Measurements from ENCODE around the gene RPS6KA3.

Gene RPS6KA3

GRCh38 chrX:20269848-20270561 is 3.3 kb upstream of the RPS6KA3 start:
- no peaks in the 10 kb centered on the region for H3K27me3 ChIP-seq (ENCODE audit: insufficient read depth, low read length, poor library complexity)
- H2AFZ ChIP-seq (ENCODE audit: low read depth, low read length) = no peak overlapping the region
- DNase-seq = no peak
- no peak overlapping the region for H3K27ac ChIP-seq (ENCODE audit: low read length)
- H3K4me3 ChIP-seq (ENCODE audit: low read depth in 1 of 2, low read length in 2 of 2) = no peak overlapping the region
- H3K4me2 ChIP-seq (ENCODE audit: insufficient read depth, low read length) = no peak overlapping the region
- H3K36me3 ChIP-seq (ENCODE audit: insufficient read depth, low read length) = no peaks in the 10 kb centered on the region
- TF ChIP-seq EZH2 (IDR thresholded peaks at IDR 0.05; ENCODE audit: borderline replicate concordance, low read depth, low read length, severe bottlenecking) (no peak), CTCF (IDR thresholded peaks at IDR 0.05; ENCODE audit: borderline replicate concordance, extremely low read depth, low read length, poor library complexity, severe bottlenecking) (no peak)
- 0 out of 2 replicates have a peak, but pooled peaks cover 7% of the 10 kb centered on the region for H4K20me1 ChIP-seq (ENCODE audit: insufficient read depth, low read length)
- H3K9ac ChIP-seq (ENCODE audit: low read depth, low read length) = no peak overlapping the region
- H3K4me1 ChIP-seq (ENCODE audit: insufficient read depth, low read length) = peaks cover 6% of the 10 kb centered on the region
- ATAC-seq (ENCODE audit: insufficient read depth, low read depth) = no peak
- H3K9me3 ChIP-seq (ENCODE audit: insufficient read depth, low read length, severe bottlenecking) = no peaks in the 10 kb centered on the region
- H3K79me2 ChIP-seq (ENCODE audit: insufficient read depth, low read length) = peaks cover 14% of the 10 kb centered on the region

- H3K79me2 ChIP-seq (ENCODE audit: insufficient read depth, low read length) = peaks cover 33% of the 10 kb centered on the region
- DNase-seq (peak; percentile 4), ATAC-seq (ENCODE audit: insufficient read depth, low read depth) (no peak)
- H3K36me3 ChIP-seq (ENCODE audit: insufficient read depth, low read length) = no peaks in the 10 kb centered on the region
- H3K4me2 ChIP-seq (ENCODE audit: insufficient read depth, low read length) = peak overlapping the region; percentile 86
- peaks cover 15% of the 10 kb centered on the region; the same call in 1 of the 2 replicates for H4K20me1 ChIP-seq (ENCODE audit: insufficient read depth, low read length)
- no peaks in the 10 kb centered on the region for H3K27me3 ChIP-seq (ENCODE audit: insufficient read depth, low read length, poor library complexity)
- H2AFZ ChIP-seq (ENCODE audit: low read depth, low read length) = 0 out of 2 replicates have a peak overlapping the region, but pooled peaks have one; percentile 92
- H3K4me1 ChIP-seq (ENCODE audit: insufficient read depth, low read length) = peaks cover 23% of the 10 kb centered on the region
- no peak overlapping the region for H3K27ac ChIP-seq (ENCODE audit: low read length)
- H3K9me3 ChIP-seq (ENCODE audit: insufficient read depth, low read length, severe bottlenecking) = no peaks in the 10 kb centered on the region
- TF ChIP-seq CTCF (IDR thresholded peaks at IDR 0.05; ENCODE audit: borderline replicate concordance, extremely low read depth, low read length, poor library complexity, severe bottlenecking) (no peak), EZH2 (IDR thresholded peaks at IDR 0.05; ENCODE audit: borderline replicate concordance, low read depth, low read length, severe bottlenecking) (no peak)
- no peak overlapping the region for H3K4me3 ChIP-seq (ENCODE audit: low read depth in 1 of 2, low read length in 2 of 2)
- H3K9ac ChIP-seq (ENCODE audit: low read depth, low read length) = no peak overlapping the region; the same call in 1 of the 2 replicates
These were observed 1.4 kb upstream of the RPS6KA3 start for GRCh38 chrX:20267931-20268701.

- Histone ChIP-seq H3K27me3 (ENCODE audit: insufficient read depth, low read length, poor library complexity) (no peaks in the 10 kb centered on the region), H3K9ac (ENCODE audit: low read depth, low read length) (peak overlapping the region; percentile 78), H3K79me2 (ENCODE audit: insufficient read depth, low read length) (peaks cover 38% of the 10 kb centered on the region), H2AFZ (ENCODE audit: low read depth, low read length) (peak overlapping the region; percentile 92), H3K27ac (ENCODE audit: low read length) (peak overlapping the region; percentile 63; the same call in 1 of the 2 replicates), H3K4me1 (ENCODE audit: insufficient read depth, low read length) (peaks cover 25% of the 10 kb centered on the region), H4K20me1 (ENCODE audit: insufficient read depth, low read length) (peaks cover 16% of the 10 kb centered on the region; the same call in 1 of the 2 replicates), H3K4me2 (ENCODE audit: insufficient read depth, low read length) (peak overlapping the region; percentile 86), H3K36me3 (ENCODE audit: insufficient read depth, low read length) (no peaks in the 10 kb centered on the region), H3K4me3 (ENCODE audit: low read depth in 1 of 2, low read length in 2 of 2) (peak overlapping the region; percentile 29 to 91; a peak in 3 of 4 replicates), H3K9me3 (ENCODE audit: insufficient read depth, low read length, severe bottlenecking) (no peaks in the 10 kb centered on the region)
- DNase-seq (no peak), ATAC-seq (ENCODE audit: insufficient read depth, low read depth) (no peak)
- no peak for TF ChIP-seq EZH2 (IDR thresholded peaks at IDR 0.05; ENCODE audit: borderline replicate concordance, low read depth, low read length, severe bottlenecking)
- TF ChIP-seq CTCF (IDR thresholded peaks at IDR 0.05; ENCODE audit: borderline replicate concordance, extremely low read depth, low read length, poor library complexity, severe bottlenecking) = no peak
These were observed 860 bp upstream of the RPS6KA3 start for GRCh38 chrX:20267607-20267930.
